Neural crest cell (in vitro differentiated cells): Measurements from ENCODE around the gene PAQR6. TPM values are rescaled to one million over a fixed set of nuclear protein-coding genes. Genes with fewer than 3 reads are reported as not detected.
A peak's percentile ranks its signal among the peaks of the same experiment; 100 is the strongest.

Source experiments
- DNase-seq: peaks from one replicate; pipeline ENCODE4 v3.0.0; 2021; ENCODE audit warnings: low read depth, mixed read lengths, low spot score
- H3K27ac Mint-ChIP-seq: one replicate; pipeline ENCODE4 v1.8.0; 2021; ENCODE audit warnings: mild to moderate bottlenecking, mixed read lengths; ENCODE audit not compliant: unreplicated experiment
- H3K27me3 Mint-ChIP-seq: 2 replicates; pipeline ENCODE4 v1.8.0; 2021; ENCODE audit warnings: low read depth, mild to moderate bottlenecking, mixed read lengths
- H3K36me3 Mint-ChIP-seq: 2 replicates; pipeline ENCODE4 v1.8.0; 2021; ENCODE audit warnings: low read depth, mild to moderate bottlenecking, mixed read lengths
- H3K4me1 Mint-ChIP-seq: 2 replicates; pipeline ENCODE4 v1.8.0; 2021; ENCODE audit warnings: mixed read lengths
- H3K4me3 Mint-ChIP-seq: one replicate; pipeline ENCODE4 v1.8.0; 2021; ENCODE audit warnings: mild to moderate bottlenecking, mixed read lengths
- H3K9me3 Mint-ChIP-seq: 2 replicates; pipeline ENCODE4 v1.8.0; 2021; ENCODE audit warnings: mixed read lengths
- CTCF ChIP-seq: fragments of 200-600 bp; sonication (generic); conservative IDR thresholded peaks from 2 replicates; pipeline ENCODE4 v1.5.0; 2021; ENCODE audit warnings: antibody characterized with exemption, mild to moderate bottlenecking
- total RNA-seq: library from RNA; stranded (reverse); gene quantifications from 2 replicates; pipeline ENCODE4 v1.2.1, GENCODE V29; 2021

The PAQR6 gene
- total RNA-seq, 1 donor from 2014 or later: 17.1 TPM

- Mint-ChIP-seq H3K4me1 (peaks cover 13% of the 10 kb centered on the region), H3K27me3 (no peaks in the 10 kb centered on the region), H3K27ac (no peak overlapping the region), H3K9me3 (no peaks in the 10 kb centered on the region), H3K36me3 (peaks cover 6% of the 10 kb centered on the region), H3K4me3 (peak overlapping the region; percentile 57)
- no peak for TF ChIP-seq CTCF
- DNase-seq: no peak
Measured at GRCh38 chr1:156198831-156199349, 49.0 kb downstream of the PAQR6 start.

- Mint-ChIP-seq H3K27ac (no peak overlapping the region), H3K36me3 (peaks cover 9% of the 10 kb centered on the region), H3K27me3 (no peaks in the 10 kb centered on the region), H3K4me1 (peaks cover 19% of the 10 kb centered on the region), H3K4me3 (no peak overlapping the region), H3K9me3 (no peaks in the 10 kb centered on the region)
- no peak for DNase-seq
- no peak for TF ChIP-seq CTCF
Measured at GRCh38 chr1:156196445-156196844, 51.4 kb downstream of the PAQR6 start.

GRCh38 chr1:156195853-156196252 is 52.0 kb downstream of the PAQR6 start:
- H3K27ac Mint-ChIP-seq: no peak overlapping the region
- H3K36me3 Mint-ChIP-seq: peaks cover 9% of the 10 kb centered on the region
- no peak for DNase-seq
- H3K27me3 Mint-ChIP-seq: no peaks in the 10 kb centered on the region
- H3K9me3 Mint-ChIP-seq: no peaks in the 10 kb centered on the region
- TF ChIP-seq CTCF: no peak
- H3K4me3 Mint-ChIP-seq: peak overlapping the region; percentile 60
- H3K4me1 Mint-ChIP-seq: peaks cover 19% of the 10 kb centered on the region

GRCh38 chr1:156194300-156194652 is 53.6 kb downstream of the PAQR6 start:
- no peak for DNase-seq
- peak overlapping the region; percentile 98 for H3K4me3 Mint-ChIP-seq
- H3K27me3 Mint-ChIP-seq: no peaks in the 10 kb centered on the region
- H3K27ac Mint-ChIP-seq: peak overlapping the region; percentile 96
- H3K4me1 Mint-ChIP-seq: peaks cover 19% of the 10 kb centered on the region
- no peak for TF ChIP-seq CTCF
- peaks cover 5% of the 10 kb centered on the region for H3K36me3 Mint-ChIP-seq
- H3K9me3 Mint-ChIP-seq: peaks cover 3% of the 10 kb centered on the region

GRCh38 chr1:156193488-156194299 is 54.2 kb downstream of the PAQR6 start, which contains the start of gene SLC25A44:
SLC25A44 (plus strand) TSS chr1:156194104; CDS start chr1:156199848, 5,744 bp downstream.
- TF ChIP-seq CTCF: peak; percentile 72
- H3K27ac Mint-ChIP-seq: peak within 1 kb of the TSS; percentile 96
- peaks cover 19% of the 10 kb centered on the region for H3K4me1 Mint-ChIP-seq
- H3K36me3 Mint-ChIP-seq: peaks cover 5% of the 10 kb centered on the region
- peak; percentile 94 for DNase-seq
- H3K27me3 Mint-ChIP-seq: no peaks in the 10 kb centered on the region
- peak within 1 kb of the TSS; percentile 98 for H3K4me3 Mint-ChIP-seq
- peaks cover 6% of the 10 kb centered on the region for H3K9me3 Mint-ChIP-seq

Other genes starting within 250 kb of the PAQR6 start
- gene SSR2, start 227.1 kb downstream of the PAQR6 start, total RNA-seq: 236 and 255 TPM in 2 replicates
- gene UBQLN4, start 194.3 kb downstream of the PAQR6 start, total RNA-seq: 70.4 and 78.0 TPM in 2 replicates
- gene LAMTOR2, start 193.3 kb downstream of the PAQR6 start, total RNA-seq: 49.4 and 55.6 TPM in 2 replicates
- gene RAB25, start 186.9 kb downstream of the PAQR6 start, total RNA-seq: not detected in 2 replicates
- 114 and 120 TPM in 2 replicates for gene MEX3A, start 165.6 kb downstream of the PAQR6 start, total RNA-seq
- gene LMNA, start 133.3 kb downstream of the PAQR6 start, total RNA-seq: 51.0 and 51.7 TPM in 2 replicates
- gene SEMA4A, start 94.5 kb downstream of the PAQR6 start, total RNA-seq: 1.3 and 2.1 TPM in 2 replicates
- gene SLC25A44, start 54.0 kb downstream of the PAQR6 start, total RNA-seq: 19.1 and 22.7 TPM in 2 replicates
- gene PMF1, start 35.0 kb downstream of the PAQR6 start, total RNA-seq: 82.5 and 83.3 TPM in 2 replicates
- 2.5 and 3.0 TPM in 2 replicates for gene BGLAP, start 5.9 kb downstream of the PAQR6 start, total RNA-seq
- 116 and 122 TPM in 2 replicates for gene SMG5, start 34.8 kb upstream of the PAQR6 start, total RNA-seq
- gene TMEM79, start 36.3 kb upstream of the PAQR6 start, total RNA-seq: 4.3 and 4.6 TPM in 2 replicates
- gene GLMP, start 47.6 kb upstream of the PAQR6 start, total RNA-seq: 34.2 and 38.0 TPM in 2 replicates
- gene VHLL, start 51.3 kb upstream of the PAQR6 start, total RNA-seq: 0.77 TPM in 1 of 2 replicates, not detected in the other
- gene CCT3, start 90.2 kb upstream of the PAQR6 start, total RNA-seq: 343 and 346 TPM in 2 replicates
- 0.66 and 1.0 TPM in 2 replicates for gene TSACC, start 90.5 kb upstream of the PAQR6 start, total RNA-seq
- gene RHBG, start 121.2 kb upstream of the PAQR6 start, total RNA-seq: not detected in 2 replicates